Right lobe of liver (tissue), 6 donors: Measurements from ENCODE around the gene PCAT7. TPM values are rescaled to one million over a fixed set of nuclear protein-coding genes. Genes with fewer than 3 reads are reported as not detected.
"Not testable (repeated sequence)": the region's sequence is repeated elsewhere in the genome, so short reads cannot be mapped to it uniquely, and the experiment has no call there.

Experiments
- ATAC-seq, 4 donors: fragments of 200-7000 bp; cut with Tn5 transposase; one replicate each; pipeline ENCODE4 v1.9.1; 2020; ENCODE audit warnings: mild to moderate bottlenecking in 4 of 4, moderate library complexity in 4 of 4
- DNase-seq, 3 donors: peaks; one replicate each; pipeline ENCODE4 v3.0.0-alpha.2; 2020
- H3K27ac ChIP-seq, 3 donors: fragments of 200-600 bp; one replicate each; pipeline ENCODE4 v1.8.0; 2022
- H3K27me3 ChIP-seq, 2 donors: fragments of 200-600 bp; one replicate each; pipeline ENCODE4 v1.8.0; 2022
- H3K36me3 ChIP-seq, 4 donors: fragments of 200-600 bp; sonication (generic) in 1 of 4; one replicate each; pipeline versions ENCODE4 v1.5.1 to v1.8.0; 2017 to 2022; ENCODE audit warnings: control low read depth in 1 of 4
- H3K4me1 ChIP-seq, 4 donors: fragments of 200-600 bp; sonication (generic) in 1 of 4; one replicate each; pipeline versions ENCODE4 v1.5.1 to v1.8.0; 2017 to 2022; ENCODE audit warnings: control low read depth in 1 of 4
- H3K4me3 ChIP-seq, 3 donors: fragments of 200-600 bp; one replicate each; pipeline ENCODE4 v1.8.0; 2022
- H3K9me3 ChIP-seq, 4 donors: fragments of 200-600 bp; sonication (generic) in 1 of 4; one replicate each; pipeline versions ENCODE4 v1.5.1 to v1.8.0; 2017 to 2022; ENCODE audit warnings: control low read depth in 1 of 4
- CTCF ChIP-seq, 4 donors: fragments of 200-600 bp in 3 of 4; fragments of 450-650 bp in 1 of 4; IDR thresholded peaks; one replicate each; pipeline versions ENCODE4 v1.5.1 to v1.8.0; 2016 to 2022; ENCODE audit warnings: antibody characterized with exemption in 4 of 4, mild to moderate bottlenecking in 2 of 4
- POLR2A ChIP-seq: fragments of 450-650 bp; IDR thresholded peaks from one replicate; pipeline ENCODE4 v1.6.1; 2017; ENCODE audit warnings: antibody characterized with exemption, mild to moderate bottlenecking
- WGBS: methylation state at CpG from one replicate; pipeline ENCODE4 v1.1.6; 2018; ENCODE audit warnings: low coverage, low lambda C conversion rate; ENCODE audit not compliant: insufficient coverage; ENCODE audit errors: missing lambda C conversion rate; 5-methylcytosine and 5-hydroxymethylcytosine counted together
- intact Hi-C, 2 donors: fragments of 100-400 bp; cut with DNase I; formaldehyde crosslinking; loops; one replicate each; pipeline versions ENCODE4 v1.11.2 to v1.14.1; 2022
- total RNA-seq, 6 experiments: library from RNA; depleted of rRNA in 2 of 6; stranded (reverse); fragments of >200 nt in 2 of 6; fragmentation: NEBNext Ultra II Directional in 3 of 6; extraction: Animal tissue kit (Norgen Biotek cat#: 25700) in 3 of 6; gene quantifications; one replicate each; pipeline versions ENCODE4 v1.1.0 to v1.2.4, GENCODE V29; 2016 to 2023
- donor health status: DM: no; HTN: yes; CAD: no.
- donor health status: DM: no; HTN: no; CAD: no.
- donor health status: DM: no; HTN: no; CAD: no.
- donor health status: DM: no; HTN: yes; CAD: no.
- donor health status: DM: no; HTN: yes; CAD: no.

PCAT7 gene
- total RNA-seq, 6 experiments from 2014 or later, result 0.37 to 3.1 (median 0.96) TPM

DNA sequence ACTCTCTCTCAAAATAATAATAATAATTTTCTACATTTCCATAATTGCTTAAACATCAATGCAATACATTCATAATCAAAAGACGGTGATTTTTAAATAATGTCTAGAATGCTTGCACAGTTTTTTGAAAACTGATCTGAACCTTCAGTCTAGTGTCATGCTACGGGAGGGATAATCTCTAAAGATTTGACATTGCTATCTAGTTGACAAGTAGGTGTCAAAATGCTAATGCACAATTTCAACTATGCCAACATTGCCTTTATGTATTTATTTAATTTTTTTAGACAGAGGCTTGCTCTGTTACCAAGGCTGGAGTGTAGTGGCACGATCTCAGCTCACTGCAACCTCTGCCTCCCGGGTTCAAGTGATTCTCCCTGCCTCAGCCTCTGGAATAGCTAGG is 16.0 kb upstream of the PCAT7 start:
- Histone ChIP-seq H3K4me3 (no peak overlapping the region), H3K27me3 (no peaks in the 10 kb centered on the region), H3K36me3 (no peaks in the 10 kb centered on the region), H3K27ac (no peak overlapping the region), H3K4me1 (no peaks in the 10 kb centered on the region), H3K9me3 (no peaks in the 10 kb centered on the region)
- 93% methylated on average over 3 of the region's 4 CpGs for WGBS
- TF ChIP-seq CTCF (IDR thresholded peaks at IDR 0.05) (no peak), POLR2A (no peak)
- ATAC-seq, result no peak
- intact Hi-C loops, result no loop called here
- no peak for DNase-seq

GRCh38 chr9:94544335-94544734 is 10.5 kb upstream of the PCAT7 start:
- intact Hi-C loops, H3K4me3 ChIP-seq, H3K4me1 ChIP-seq, H3K9me3 ChIP-seq, H3K27ac ChIP-seq, H3K36me3 ChIP-seq, ATAC-seq, DNase-seq, H3K27me3 ChIP-seq: not testable (repeated sequence)
- WGBS, result 79% methylated on average over 4 of the region's 5 CpGs

DNA sequence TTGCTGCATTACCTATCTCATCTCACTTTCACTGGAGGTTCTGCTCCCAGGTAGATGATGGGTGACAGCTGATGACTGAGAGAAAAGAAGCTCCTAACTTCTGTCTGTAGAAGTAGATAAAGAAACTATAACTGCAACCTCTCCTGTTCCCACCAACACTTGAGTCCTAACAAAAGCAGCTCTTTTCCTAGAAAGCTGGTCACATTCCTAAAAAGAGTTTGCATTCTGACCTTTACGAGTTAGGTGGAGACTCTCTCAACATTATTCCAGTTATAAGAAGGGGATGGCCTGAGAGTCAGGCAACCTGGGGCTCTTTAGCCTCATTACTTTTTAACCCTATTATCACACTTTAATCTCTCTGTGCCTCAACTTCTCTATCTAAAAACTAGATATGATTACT is 8.9 kb upstream of the PCAT7 start:
- Histone ChIP-seq H3K4me1 (no peaks in the 10 kb centered on the region), H3K27me3 (no peaks in the 10 kb centered on the region), H3K9me3 (no peaks in the 10 kb centered on the region), H3K36me3 (no peaks in the 10 kb centered on the region), H3K27ac (no peak overlapping the region), H3K4me3 (no peak overlapping the region)
- DNase-seq, result no peak
- 92% methylated on average over 1 of the region's 1 CpG for WGBS
- intact Hi-C loops, result no loop called here
- TF ChIP-seq POLR2A, result no peak
- TF ChIP-seq CTCF (IDR thresholded peaks at IDR 0.05), result no peak
- no peak for ATAC-seq

GRCh38 chr9:94553029-94553938 is 1.6 kb upstream of the PCAT7 start:
- Histone ChIP-seq H3K27ac (peak overlapping the region in 2 of 3 donors; percentile 87 to 89), H3K36me3 (no peaks in the 10 kb centered on the region), H3K27me3 (no peaks in the 10 kb centered on the region), H3K4me1 (peaks cover 0 to 6% (median 3%) of the 10 kb centered on the region in 4 donors), H3K9me3 (no peaks in the 10 kb centered on the region), H3K4me3 (peak overlapping the region; percentile 51 to 71 (median 59))
- intact Hi-C loops, result loop anchor here in 1 of 2 donors (5.0 kb wide), 1 partner anchor 49 kb away; no protein-coding TSS in a partner anchor
- DNase-seq, result peak; percentile 80 to 93 (median 83)
- WGBS, result no CpG with 5 or more reads among the region's 29 CpGs
- peak; percentile 72 to 84 (median 80) for ATAC-seq
- TF ChIP-seq CTCF (IDR thresholded peaks at IDR 0.05) (peak; percentile 18 to 41 (median 36)), POLR2A (peak; percentile 37)

GRCh38 chr9:94554078-94554438 is 825 bp upstream of the PCAT7 start:
- intact Hi-C loops, result loop anchor here in 1 of 2 donors (5.0 kb wide), 1 partner anchor 48 kb away; no protein-coding TSS in a partner anchor
- 30% methylated on average over 10 of the region's 16 CpGs for WGBS
- peak; percentile 40 to 68 (median 61) for ATAC-seq
- Histone ChIP-seq H3K36me3 (no peaks in the 10 kb centered on the region), H3K4me3 (peak overlapping the region; percentile 51 to 71 (median 59)), H3K4me1 (peaks cover 0 to 6% (median 3%) of the 10 kb centered on the region in 4 donors), H3K27ac (peak overlapping the region in 2 of 3 donors; percentile 87 to 89), H3K9me3 (no peaks in the 10 kb centered on the region), H3K27me3 (no peaks in the 10 kb centered on the region)
- TF ChIP-seq POLR2A (no peak), CTCF (IDR thresholded peaks at IDR 0.05) (no peak)
- DNase-seq, result peak in 1 of 3 donors; percentile 54
